ENCODE results near the gene POLE4. TPM values are rescaled to one million over a fixed set of nuclear protein-coding genes. Genes with fewer than 3 reads are reported as not detected.

The POLE4 gene, protein sequence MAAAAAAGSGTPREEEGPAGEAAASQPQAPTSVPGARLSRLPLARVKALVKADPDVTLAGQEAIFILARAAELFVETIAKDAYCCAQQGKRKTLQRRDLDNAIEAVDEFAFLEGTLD
- total RNA-seq (2014; rRNA removed; shearing (Covaris generic)), result 77.4 and 116 TPM in 2 replicates
- polyA plus RNA-seq (2015; cell fraction: cytosol; rRNA removed), result 39.2 and 72.5 TPM in 2 replicates
- polyA plus RNA-seq (2015; cell fraction: nucleus; rRNA removed), result 7.5 and 13.3 TPM in 2 replicates

GRCh38 chr2:74958274-74959105, at the start of gene POLE4:
POLE4 (plus strand) TSS chr2:74958643; CDS start chr2:74958680, 37 bp downstream.
- in situ Hi-C loops (cut with HindIII; ENCODE audit: low pct_unique_long_range_greater_than_20kb, low sequenced_read_pairs), result no loop called here
- DNase-seq (ENCODE audit: low read depth, low spot score), result peak; percentile 91

DNA sequence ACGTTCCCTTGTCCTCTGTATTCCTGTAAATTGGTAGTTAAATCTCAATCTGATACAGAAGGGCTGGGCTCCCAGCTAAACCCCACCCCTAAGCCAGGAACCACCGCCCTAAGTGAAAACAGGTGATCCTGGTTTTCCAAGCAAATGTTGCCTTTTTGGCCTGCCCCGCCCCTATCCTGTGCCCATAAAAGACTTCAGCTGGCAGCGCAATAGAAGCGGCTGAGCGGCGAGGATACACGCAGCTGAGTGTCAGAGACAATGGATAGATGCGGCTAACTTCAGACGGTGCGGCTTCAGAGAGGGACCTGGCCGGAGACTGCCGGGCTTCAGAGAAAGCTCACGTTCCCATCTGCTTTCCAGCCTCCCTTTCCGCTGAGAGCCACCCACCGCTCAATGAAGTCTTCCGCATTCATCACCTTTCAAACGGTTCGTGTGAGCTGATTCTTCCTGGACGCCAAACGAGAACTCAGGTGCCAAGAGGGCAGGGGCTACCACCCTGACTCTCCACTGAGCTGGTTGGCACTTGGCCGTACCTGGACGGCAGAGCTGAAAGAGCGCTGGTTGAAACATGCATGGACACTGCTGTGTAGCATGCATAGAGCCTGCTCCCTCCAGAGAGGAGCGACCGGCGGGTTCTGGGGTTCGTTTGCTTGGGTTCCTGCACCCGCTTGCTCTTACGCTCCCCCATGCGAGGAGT, 49.5 kb upstream of the POLE4 start:
- in situ Hi-C loops (cut with HindIII; ENCODE audit: low pct_unique_long_range_greater_than_20kb, low sequenced_read_pairs), result no loop called here
- no peak for DNase-seq (ENCODE audit: low read depth, low spot score)

DNA sequence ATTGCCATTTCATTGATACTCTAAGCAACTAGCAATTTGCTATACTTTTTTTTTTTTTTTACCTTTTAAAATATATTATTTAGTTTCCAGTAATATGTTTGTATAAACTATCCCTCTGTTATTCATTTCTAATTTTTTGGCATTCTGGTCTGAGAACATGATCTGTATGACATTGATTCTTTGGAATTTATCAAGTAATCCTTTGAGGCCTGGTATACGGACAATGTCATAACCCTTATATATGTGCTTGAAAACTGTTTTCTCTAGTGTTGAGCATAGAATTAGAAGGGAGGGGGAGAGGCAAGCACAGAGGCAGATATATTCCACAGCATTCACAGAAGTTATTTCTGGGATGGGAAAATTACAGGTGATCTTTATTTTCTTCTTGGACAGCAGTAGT, 48.2 kb upstream of the POLE4 start:
- DNase-seq (ENCODE audit: low read depth, low spot score), result no peak
- in situ Hi-C loops (cut with HindIII; ENCODE audit: low pct_unique_long_range_greater_than_20kb, low sequenced_read_pairs), result no loop called here

DNA sequence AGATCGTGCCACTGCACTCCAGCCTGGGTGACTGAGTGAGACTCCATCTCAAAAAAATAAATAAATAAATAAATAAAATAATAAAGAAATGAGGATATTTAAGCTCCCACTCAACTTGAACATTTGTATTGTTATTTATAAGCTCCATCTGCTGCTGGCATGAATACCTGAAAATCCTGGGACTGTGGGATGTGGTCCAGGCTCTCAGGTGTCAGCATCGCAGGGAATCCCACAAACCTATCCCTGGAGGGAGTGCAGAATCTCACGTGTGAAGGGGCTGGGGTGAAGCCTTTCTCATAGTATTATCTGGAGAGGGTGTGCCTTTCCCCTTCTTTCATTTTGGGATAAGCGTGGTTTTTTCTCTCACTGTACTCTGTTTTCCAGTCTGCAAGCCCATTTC, 47.4 kb upstream of the POLE4 start:
- DNase-seq (ENCODE audit: low read depth, low spot score), result no peak
- in situ Hi-C loops (cut with HindIII; ENCODE audit: low pct_unique_long_range_greater_than_20kb, low sequenced_read_pairs), result no loop called here

DNA sequence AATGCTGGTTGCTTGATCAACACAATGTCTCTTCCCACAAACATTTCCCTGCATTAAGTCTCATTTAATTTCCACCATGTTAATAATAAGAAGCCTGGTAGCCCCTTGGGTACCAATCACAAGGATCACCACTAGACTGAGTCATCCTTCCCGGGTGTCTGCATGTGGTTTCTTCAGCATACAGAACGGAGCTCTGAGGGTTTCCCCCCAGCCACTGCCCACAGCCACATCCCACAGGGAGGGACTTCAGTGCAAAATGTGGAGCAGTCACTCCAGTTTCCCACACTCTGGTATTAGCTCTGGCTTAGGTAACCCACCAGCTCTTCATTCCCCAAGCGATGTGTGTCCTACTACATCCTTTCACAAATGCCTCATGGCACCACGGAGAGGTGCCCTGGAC, 42.7 kb upstream of the POLE4 start:
- in situ Hi-C loops (cut with HindIII; ENCODE audit: low pct_unique_long_range_greater_than_20kb, low sequenced_read_pairs), result no loop called here
- peak; percentile 38 for DNase-seq (ENCODE audit: low read depth, low spot score)

GRCh38 chr2:74916394-74916793, 42.0 kb upstream of the POLE4 start:
- in situ Hi-C loops (cut with HindIII; ENCODE audit: low pct_unique_long_range_greater_than_20kb, low sequenced_read_pairs), result no loop called here
- DNase-seq (ENCODE audit: low read depth, low spot score), result no peak

- in situ Hi-C loops (cut with HindIII; ENCODE audit: low pct_unique_long_range_greater_than_20kb, low sequenced_read_pairs), result no loop called here
- peak; percentile 98 for DNase-seq (ENCODE audit: low read depth, low spot score)
Observed at GRCh38 chr2:74917702-74918619, 40.5 kb upstream of the POLE4 start.

- in situ Hi-C loops (cut with HindIII; ENCODE audit: low pct_unique_long_range_greater_than_20kb, low sequenced_read_pairs), result no loop called here
- no peak for DNase-seq (ENCODE audit: low read depth, low spot score)
Observed at GRCh38 chr2:74919827-74920226, 38.6 kb upstream of the POLE4 start.

DNA sequence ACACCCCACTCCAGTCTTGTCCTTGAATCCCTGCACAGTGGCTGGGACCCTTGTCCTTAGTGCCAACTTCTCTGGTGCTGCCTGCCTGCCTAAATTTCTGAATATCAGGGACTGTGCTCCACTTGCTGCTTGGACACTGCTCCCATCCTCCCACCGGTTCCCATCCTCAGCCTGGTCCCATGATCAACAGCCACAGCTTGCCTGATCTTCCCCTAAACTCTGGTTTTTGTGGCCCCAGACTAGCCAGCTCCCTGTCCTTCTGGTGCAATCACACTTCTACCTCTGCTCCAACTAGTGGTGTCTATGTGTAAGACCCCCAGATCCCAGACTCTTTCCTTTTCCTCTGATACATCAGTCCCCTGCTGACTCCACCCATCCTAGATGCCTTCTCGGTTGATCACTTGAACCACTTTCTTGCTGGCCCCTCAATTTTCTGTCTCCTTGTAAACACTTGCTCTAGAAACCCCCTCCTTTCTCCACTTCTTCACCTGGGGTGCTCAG, 37.2 kb upstream of the POLE4 start:
- in situ Hi-C loops (cut with HindIII; ENCODE audit: low pct_unique_long_range_greater_than_20kb, low sequenced_read_pairs), result no loop called here
- DNase-seq (ENCODE audit: low read depth, low spot score), result peak; percentile 13

DNA sequence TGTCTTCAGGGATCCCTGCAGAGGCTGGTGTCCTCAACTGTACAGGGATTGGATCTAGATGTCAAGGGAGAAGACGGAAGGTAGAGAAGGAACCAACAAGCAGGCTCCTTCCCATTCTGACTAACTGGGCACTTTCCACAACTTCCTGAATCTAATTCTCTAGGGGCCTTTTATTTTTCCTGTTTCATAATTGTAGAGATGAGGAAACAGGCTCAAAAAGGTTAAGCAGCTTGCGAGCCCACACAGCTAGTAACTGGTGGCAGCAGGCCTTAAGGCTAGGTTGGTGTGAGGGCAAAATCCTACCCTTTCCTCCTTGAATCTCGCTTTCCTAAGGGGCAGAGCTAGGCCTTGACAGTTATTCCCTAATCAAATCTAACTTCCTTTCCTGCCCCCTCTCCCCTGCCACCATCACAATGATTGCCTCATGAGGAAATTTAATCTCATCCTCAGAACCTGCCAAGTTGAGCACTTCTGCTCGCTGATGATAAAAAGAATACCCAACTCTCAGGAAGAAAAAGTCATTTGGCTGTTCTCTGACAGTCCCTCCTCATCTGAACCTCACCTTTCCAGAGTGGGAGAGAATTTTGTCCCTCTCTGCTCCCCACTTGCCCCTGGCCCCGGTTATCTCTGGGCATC, 35.7 kb upstream of the POLE4 start:
- peak; percentile 28 for DNase-seq (ENCODE audit: low read depth, low spot score)
- in situ Hi-C loops (cut with HindIII; ENCODE audit: low pct_unique_long_range_greater_than_20kb, low sequenced_read_pairs), result no loop called here

DNA sequence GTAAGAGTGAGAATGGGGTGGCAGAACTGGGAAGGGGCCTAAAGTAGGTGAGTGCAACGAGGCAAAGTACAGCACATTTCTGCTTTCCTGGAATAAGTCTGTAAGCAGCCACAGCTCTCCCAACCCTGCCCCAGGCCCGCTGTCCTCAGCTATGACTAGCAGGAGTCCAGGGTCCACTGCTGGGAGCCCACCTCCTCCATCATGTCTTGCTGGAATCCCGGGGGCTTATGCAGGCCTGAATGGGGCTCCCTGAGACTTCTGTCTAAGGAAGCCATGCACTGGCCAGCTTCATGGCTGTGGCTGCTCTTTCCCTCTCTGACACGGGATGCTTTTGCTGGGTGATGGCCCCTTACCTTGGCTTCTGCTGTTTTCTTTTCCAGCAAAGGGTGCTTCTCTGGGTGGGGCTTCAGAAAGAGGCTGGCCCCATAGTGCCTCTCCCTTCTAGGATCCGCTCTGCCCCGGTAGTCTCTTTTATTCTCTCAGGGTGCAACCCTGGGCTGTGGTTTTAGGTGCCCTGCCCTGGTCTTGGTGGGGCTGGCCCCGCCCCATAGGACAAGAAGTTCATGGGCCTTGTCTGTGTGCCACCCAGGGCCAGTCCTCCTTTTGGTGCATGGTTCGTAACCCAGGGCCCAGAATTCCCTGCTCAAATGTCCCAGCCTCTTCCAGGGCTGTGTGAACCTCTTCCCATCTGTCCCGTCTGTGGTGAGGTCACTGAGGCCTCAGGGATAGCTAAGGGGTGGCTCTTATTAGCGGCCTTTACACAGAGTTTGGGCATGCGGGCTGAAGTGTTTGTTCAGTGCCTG, 33.8 kb upstream of the POLE4 start:
- DNase-seq (ENCODE audit: low read depth, low spot score), result no peak
- in situ Hi-C loops (cut with HindIII; ENCODE audit: low pct_unique_long_range_greater_than_20kb, low sequenced_read_pairs), result no loop called here

DNA sequence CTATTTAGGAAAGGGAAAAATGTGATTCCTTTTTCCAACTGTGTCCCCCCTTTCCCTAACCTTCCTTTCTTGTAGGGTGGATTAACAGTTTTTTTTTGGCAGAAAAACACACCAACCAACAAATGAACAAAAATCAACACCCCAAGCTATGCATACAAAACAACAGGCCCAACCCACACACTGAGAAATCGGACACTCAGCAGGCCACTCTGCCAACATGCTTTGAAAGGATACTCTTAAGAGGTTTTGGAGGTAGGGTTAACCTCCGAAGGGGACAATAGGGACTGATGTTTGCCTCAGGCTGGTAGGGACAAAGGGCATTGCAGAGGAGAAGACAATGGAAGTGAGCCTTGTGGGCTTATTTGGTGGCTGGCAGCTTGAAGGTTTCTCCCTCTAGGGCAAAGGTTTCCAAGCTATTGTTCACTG, 33.1 kb upstream of the POLE4 start:
- DNase-seq (ENCODE audit: low read depth, low spot score), result no peak
- in situ Hi-C loops (cut with HindIII; ENCODE audit: low pct_unique_long_range_greater_than_20kb, low sequenced_read_pairs), result no loop called here

DNA sequence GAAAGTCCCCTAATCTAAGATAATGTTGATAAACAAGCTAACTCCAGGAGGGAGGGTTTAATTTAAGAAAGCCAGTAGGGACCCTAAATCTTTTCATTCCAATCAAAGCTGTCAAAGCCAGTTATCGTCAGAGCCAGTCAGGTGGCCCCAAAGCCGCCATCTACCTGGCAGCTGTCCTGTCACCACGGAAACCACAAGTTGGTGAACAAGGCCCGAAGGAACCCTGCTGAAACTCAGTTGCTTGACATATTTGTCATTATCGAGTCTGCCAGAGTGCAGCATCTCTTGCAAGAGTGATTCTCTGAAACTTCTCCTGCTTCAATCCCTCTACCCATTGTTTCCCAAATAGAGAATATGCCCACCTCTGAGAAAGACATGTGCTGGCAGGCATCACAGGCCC, 30.8 kb upstream of the POLE4 start:
- no peak for DNase-seq (ENCODE audit: low read depth, low spot score)
- in situ Hi-C loops (cut with HindIII; ENCODE audit: low pct_unique_long_range_greater_than_20kb, low sequenced_read_pairs), result no loop called here

DNA sequence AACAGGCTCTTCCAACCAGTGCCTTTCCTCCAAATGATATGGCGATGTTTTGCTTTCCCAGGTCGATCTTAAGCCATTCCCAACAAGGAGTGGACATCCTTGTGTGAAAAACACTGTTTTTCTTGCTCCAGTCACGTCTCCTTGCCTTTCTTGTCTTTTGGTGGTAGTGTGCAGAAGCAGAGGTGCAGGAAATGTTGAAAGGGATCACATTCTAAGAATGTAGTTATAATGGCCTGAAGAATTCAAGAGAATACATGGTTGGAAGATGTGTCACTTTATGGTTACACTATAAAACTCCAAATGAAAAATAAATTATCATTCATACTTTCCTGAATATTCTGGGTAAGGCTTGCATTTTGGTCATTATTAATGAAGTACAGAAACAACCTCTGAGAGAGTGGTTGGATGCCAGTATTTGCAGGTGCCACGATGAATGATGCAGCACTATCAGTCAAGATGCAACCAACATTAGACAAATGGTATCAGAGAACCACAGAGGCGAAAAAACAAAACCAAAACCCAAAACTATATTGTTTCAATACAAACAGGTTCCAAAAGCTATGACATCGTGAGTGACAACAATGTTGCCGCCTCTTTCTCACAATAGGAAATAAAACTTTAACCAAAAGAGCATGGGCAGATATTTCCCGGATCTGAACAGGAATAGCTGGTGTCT, 27.5 kb upstream of the POLE4 start:
- no peak for DNase-seq (ENCODE audit: low read depth, low spot score)
- in situ Hi-C loops (cut with HindIII; ENCODE audit: low pct_unique_long_range_greater_than_20kb, low sequenced_read_pairs), result no loop called here

DNA sequence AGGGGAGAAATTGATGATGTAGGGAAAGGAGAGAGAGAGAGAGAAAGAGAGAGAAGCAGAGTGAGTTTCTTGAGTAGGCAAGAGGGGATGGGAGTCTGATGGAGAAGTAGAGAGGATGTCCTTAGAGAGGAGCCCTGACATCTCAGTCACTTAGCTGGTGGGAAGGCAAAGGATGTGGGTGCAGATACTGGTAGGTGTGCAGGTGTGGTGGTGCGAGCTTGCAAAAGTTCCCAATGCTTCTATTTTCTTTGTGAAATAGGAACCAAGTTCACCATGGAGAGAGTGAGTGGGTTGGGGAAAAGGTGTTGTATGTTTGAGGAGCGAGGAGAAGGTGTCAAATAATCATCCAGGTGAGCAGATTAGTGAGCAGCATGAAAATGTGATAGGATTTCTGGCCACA, 26.5 kb upstream of the POLE4 start:
- in situ Hi-C loops (cut with HindIII; ENCODE audit: low pct_unique_long_range_greater_than_20kb, low sequenced_read_pairs), result no loop called here
- DNase-seq (ENCODE audit: low read depth, low spot score), result no peak

- in situ Hi-C loops (cut with HindIII; ENCODE audit: low pct_unique_long_range_greater_than_20kb, low sequenced_read_pairs), result no loop called here
- no peak for DNase-seq (ENCODE audit: low read depth, low spot score)
Observed at GRCh38 chr2:74935975-74936391, 22.5 kb upstream of the POLE4 start.

Data from SK-MEL-5 (cell line).